D721Med (cell line): ENCODE results near the gene DAGLA.
"Not testable (repeated sequence)": the region's sequence is repeated elsewhere in the genome, so short reads cannot be mapped to it uniquely, and the experiment has no call there.

Experiments used
- DNase-seq: peaks from one replicate; pipeline ENCODE4 v3.0.0; 2011; ENCODE audit warnings: low spot score; ENCODE audit not compliant: insufficient read length
- FAIRE-seq: peaks from 2 replicates; lab custom pipeline; 2011; peaks lifted over from hg19 to GRCh38; lab: Jason Lieb, UNC
- CTCF ChIP-seq: IDR thresholded peaks from 2 replicates; pipeline ENCODE4 v1.5.1; 2012; ENCODE audit warnings: mild to moderate bottlenecking, control low read depth; ENCODE audit not compliant: insufficient read depth; ENCODE audit errors: missing control alignments

DAGLA gene

GRCh38 chr11:61656347-61657077, 23.7 kb upstream of the DAGLA start:
- TF ChIP-seq CTCF: no peak
- no peak for DNase-seq
- no peak for FAIRE-seq

GRCh38 chr11:61657566-61658290, 22.5 kb upstream of the DAGLA start:
- FAIRE-seq (no peak), DNase-seq (no peak)
- TF ChIP-seq CTCF: no peak

GRCh38 chr11:61659413-61660196, 20.6 kb upstream of the DAGLA start:
- TF ChIP-seq CTCF: no peak
- DNase-seq: no peak
- FAIRE-seq: no peak

- FAIRE-seq, DNase-seq: not testable (repeated sequence)
These were observed 19.2 kb upstream of the DAGLA start for GRCh38 chr11:61660997-61661396.

- no peak for TF ChIP-seq CTCF
- DNase-seq: no peak
- FAIRE-seq: no peak
These were observed 13.4 kb upstream of the DAGLA start for GRCh38 chr11:61666684-61667297.

GRCh38 chr11:61667684-61668305, 12.4 kb upstream of the DAGLA start:
- DNase-seq (no peak), FAIRE-seq (no peak)
- no peak for TF ChIP-seq CTCF

- FAIRE-seq (no peak), DNase-seq (no peak)
- no peak for TF ChIP-seq CTCF
These were observed 10.8 kb upstream of the DAGLA start for GRCh38 chr11:61669417-61669816.
